Transverse colon (tissue), 4 donors: ENCODE results near the gene DMRTC2. TPM values are rescaled to one million over a fixed set of nuclear protein-coding genes. Genes with fewer than 3 reads are reported as not detected.

Experiments
- DNase-seq: peaks from one replicate; pipeline ENCODE4 v3.0.0-alpha.2; 2019
- H3K27ac ChIP-seq, 4 donors: fragments of 200-600 bp; sonication (generic); 2 replicates each; pipeline ENCODE4 v1.5.1; 2016 to 2018; ENCODE audit warnings: inconsistent platforms in 4 of 4
- H3K27me3 ChIP-seq: fragments of 200-600 bp; sonication (generic); 2 replicates; pipeline ENCODE4 v1.5.1; 2017; ENCODE audit warnings: inconsistent platforms
- H3K36me3 ChIP-seq, 4 donors: fragments of 200-600 bp; sonication (generic); 2 replicates each; pipeline ENCODE4 v1.5.1; 2017 to 2019; ENCODE audit warnings: inconsistent platforms in 4 of 4
- H3K4me1 ChIP-seq, 4 donors: fragments of 200-600 bp; sonication (generic); 2 replicates each; pipeline ENCODE4 v1.5.1; 2017 to 2020; ENCODE audit warnings: inconsistent platforms in 4 of 4
- H3K4me3 ChIP-seq, 4 donors: fragments of 200-600 bp; sonication (generic); 1 replicate in 1 of 4; 2 replicates in 3 of 4; pipeline versions ENCODE4 v1.5.1 to v1.6.1; 2017 to 2019; ENCODE audit warnings: inconsistent platforms in 4 of 4
- H3K9me3 ChIP-seq, 2 donors: fragments of 200-600 bp; sonication (generic); 2 replicates each; pipeline ENCODE4 v1.5.1; 2017 to 2019; ENCODE audit warnings: inconsistent platforms in 2 of 2
- EP300 ChIP-seq: sonication (generic); formaldehyde crosslinking; IDR thresholded peaks from one replicate; pipeline ENCODE4 v1.6.1; 2017; ENCODE audit warnings: antibody characterized with exemption, low read depth
- POLR2A ChIP-seq: fragments of 450-650 bp; IDR thresholded peaks from one replicate; pipeline ENCODE4 v1.6.1; 2016; ENCODE audit warnings: antibody characterized with exemption, mild to moderate bottlenecking, moderate library complexity
- POLR2AphosphoS5 ChIP-seq, 3 donors: sonication (generic); formaldehyde crosslinking; IDR thresholded peaks; one replicate each; pipeline ENCODE4 v1.6.1; 2016; ENCODE audit warnings: antibody characterized with exemption in 3 of 3
- WGBS, 2 donors: methylation state at CpG; one replicate each; pipeline ENCODE4 v1.1.5; 2018; ENCODE audit warnings: low coverage in 1 of 2; 5-methylcytosine and 5-hydroxymethylcytosine counted together
- in situ Hi-C, 4 donors: fragments of 200-750 bp; cut with MboI; loops; one replicate each; pipeline versions ENCODE4 v1.15.0 to v1.15.1; 2017; ENCODE audit warnings: low sequenced_read_pairs in 3 of 4, low pct_ligation_motif_present in 1 of 4, low pct_unique_long_range_greater_than_20kb in 1 of 4
- intact Hi-C: fragments of 100-400 bp; cut with DNase I; formaldehyde crosslinking; loops from one replicate; pipeline ENCODE4 v1.15.1; 2023; ENCODE audit warnings: low total_unique reads
- small RNA-seq, 4 donors: library from RNA; depleted of rRNA; stranded (forward); fragments of <200 nt; gene quantifications; one replicate each; pipeline ENCODE3, GENCODE V24; 2016
- total RNA-seq, 4 donors: library from RNA; depleted of rRNA; stranded (reverse); fragments of >200 nt; gene quantifications; one replicate each; pipeline ENCODE4 v1.1.0, GENCODE V29; 2016
- TF ChIP-seq, protein P1 (sequence below), 5 experiments: fragments of 200-600 bp in 3 of 5; fragments of 450-650 bp in 2 of 5; sonication (generic) in 3 of 5; IDR thresholded peaks; 1 replicate in 2 of 5; 2 replicates in 3 of 5; pipeline ENCODE4 v1.5.1; 2016 to 2017; ENCODE audit warnings: antibody characterized with exemption in 5 of 5, inconsistent platforms in 3 of 5, mild to moderate bottlenecking in 2 of 5, moderate library complexity in 1 of 5

DMRTC2 gene
- total RNA-seq, 4 donors from 2014 or later, result not detected

DNA sequence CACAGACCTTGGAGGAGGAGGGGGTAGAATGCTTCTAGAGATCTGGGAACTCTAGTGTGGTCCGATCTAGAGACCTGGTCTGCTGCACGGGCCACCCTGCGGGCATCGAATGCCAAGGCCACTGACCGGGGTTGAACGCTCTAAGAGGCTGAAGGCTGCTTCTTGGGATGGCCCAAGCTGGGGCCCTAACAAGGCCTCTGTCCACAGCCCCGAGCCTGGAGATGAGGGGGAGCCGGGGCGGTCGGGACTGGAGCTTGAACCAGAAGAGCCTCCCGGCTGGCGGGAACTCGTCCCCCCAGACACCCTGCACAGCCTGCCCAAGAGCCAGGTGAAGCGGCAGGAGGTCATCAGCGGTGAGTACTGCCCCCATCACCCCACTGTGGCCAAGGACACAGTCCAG is 53.4 kb downstream of the DMRTC2 start:
- intact Hi-C loops, result no loop called here
- DNase-seq, result no peak
- Histone ChIP-seq H3K27me3 (no peaks in the 10 kb centered on the region), H3K36me3 (peaks cover 0 to 68% (median 25%) of the 10 kb centered on the region in 4 donors), H3K27ac (no peak overlapping the region), H3K4me1 (peaks cover 0 to under 1% (median 0%) of the 10 kb centered on the region in 4 donors), H3K9me3 (no peaks in the 10 kb centered on the region), H3K4me3 (no peak overlapping the region)
- TF ChIP-seq POLR2AphosphoS5 (IDR thresholded peaks at IDR 0.05), result no peak
- TF ChIP-seq, protein P1, sequence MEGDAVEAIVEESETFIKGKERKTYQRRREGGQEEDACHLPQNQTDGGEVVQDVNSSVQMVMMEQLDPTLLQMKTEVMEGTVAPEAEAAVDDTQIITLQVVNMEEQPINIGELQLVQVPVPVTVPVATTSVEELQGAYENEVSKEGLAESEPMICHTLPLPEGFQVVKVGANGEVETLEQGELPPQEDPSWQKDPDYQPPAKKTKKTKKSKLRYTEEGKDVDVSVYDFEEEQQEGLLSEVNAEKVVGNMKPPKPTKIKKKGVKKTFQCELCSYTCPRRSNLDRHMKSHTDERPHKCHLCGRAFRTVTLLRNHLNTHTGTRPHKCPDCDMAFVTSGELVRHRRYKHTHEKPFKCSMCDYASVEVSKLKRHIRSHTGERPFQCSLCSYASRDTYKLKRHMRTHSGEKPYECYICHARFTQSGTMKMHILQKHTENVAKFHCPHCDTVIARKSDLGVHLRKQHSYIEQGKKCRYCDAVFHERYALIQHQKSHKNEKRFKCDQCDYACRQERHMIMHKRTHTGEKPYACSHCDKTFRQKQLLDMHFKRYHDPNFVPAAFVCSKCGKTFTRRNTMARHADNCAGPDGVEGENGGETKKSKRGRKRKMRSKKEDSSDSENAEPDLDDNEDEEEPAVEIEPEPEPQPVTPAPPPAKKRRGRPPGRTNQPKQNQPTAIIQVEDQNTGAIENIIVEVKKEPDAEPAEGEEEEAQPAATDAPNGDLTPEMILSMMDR (IDR thresholded peaks at IDR 0.05), result no peak
- no peak for TF ChIP-seq EP300
- no peak for TF ChIP-seq POLR2A
- in situ Hi-C loops, result no loop called here
- WGBS, 2 donors, result 92% methylated on average over 15 of the region's 15 CpGs; no CpG with 5 or more reads in 1 of the 2 donors

Small RNA genes within 50 kb of the gene (small RNA-seq; reads per million reads assigned to genes)
- 0 reads per million in 4 donors for gene MIR6797

Other genes starting within 250 kb of the DMRTC2 start
- gene CEACAM4, start 218.0 kb upstream of the DMRTC2 start, total RNA-seq, result 1 to 10 TPM in 1 of 4 donors, under 1 TPM in 1, not detected in 2; 0.48 to 1.5 TPM
- 1,000 to 10,000 TPM in 3 of 4 donors, 10 to 100 TPM in 1; 26.3 to 2,498 (median 1,946) TPM for gene CEACAM7, start 156.8 kb upstream of the DMRTC2 start, total RNA-seq
- gene CEACAM5, start 136.4 kb upstream of the DMRTC2 start, total RNA-seq, result 1,000 to 10,000 TPM in 3 of 4 donors, 10 to 100 TPM in 1; 95.5 to 1,964 (median 1,677) TPM
- gene CEACAM6, start 89.5 kb upstream of the DMRTC2 start, total RNA-seq, result 100 to 1,000 TPM in 2 of 4 donors, 10 to 100 TPM in 2; 33.8 to 209 (median 104) TPM
- gene CEACAM3, start 48.5 kb upstream of the DMRTC2 start, total RNA-seq, result 1 to 10 TPM in 2 of 4 donors, under 1 TPM in 1, not detected in 1; 0.82 to 2.2 (median 1.6) TPM
- not detected for gene LYPD4, start 359 bp upstream of the DMRTC2 start, total RNA-seq
- 1,000 to 10,000 TPM in 2 of 4 donors, 100 to 1,000 TPM in 2; 595 to 1,336 (median 1,016) TPM for gene RPS19, start 15.2 kb downstream of the DMRTC2 start, total RNA-seq
- gene CD79A, start 32.2 kb downstream of the DMRTC2 start, total RNA-seq, result 10 to 100 TPM in 1 of 4 donors, 1 to 10 TPM in 2, not detected in 1; 2.3 to 33.0 (median 8.2) TPM
- gene ARHGEF1, start 38.1 kb downstream of the DMRTC2 start, total RNA-seq, result 100 to 1,000 TPM in 2 of 4 donors, 10 to 100 TPM in 2; 64.3 to 215 (median 113) TPM
- 1 to 10 TPM in 2 of 4 donors, under 1 TPM in 2; 0.27 to 1.9 (median 0.95) TPM for gene ERFL, start 83.4 kb downstream of the DMRTC2 start, total RNA-seq
- 100 to 1,000 TPM in 3 of 4 donors, 10 to 100 TPM in 1; 75.6 to 235 (median 165) TPM for gene RABAC1, start 114.3 kb downstream of the DMRTC2 start, total RNA-seq
- gene ATP1A3, start 149.2 kb downstream of the DMRTC2 start, total RNA-seq, result 1 to 10 TPM in 2 of 4 donors, under 1 TPM in 1, not detected in 1; 0.20 to 1.1 (median 1.1) TPM
- gene GRIK5, start 225.2 kb downstream of the DMRTC2 start, total RNA-seq, result 10 to 100 TPM in 1 of 4 donors, 1 to 10 TPM in 3; 1.6 to 13.1 (median 3.6) TPM
- gene ZNF574, start 231.1 kb downstream of the DMRTC2 start, total RNA-seq, result 10 to 100 TPM in 3 of 4 donors, 1 to 10 TPM in 1; 8.0 to 18.7 (median 16.5) TPM